Right lobe of liver (tissue), 6 donors: Measurements from ENCODE around the gene APLN. TPM values are rescaled to one million over a fixed set of nuclear protein-coding genes. Genes with fewer than 3 reads are reported as not detected.
A peak's percentile ranks its signal among the peaks of the same experiment; 100 is the strongest.

Experiments used
- ATAC-seq, 4 donors: fragments of 200-7000 bp; cut with Tn5 transposase; one replicate each; pipeline ENCODE4 v1.9.1; 2020; ENCODE audit warnings: mild to moderate bottlenecking in 4 of 4, moderate library complexity in 4 of 4
- DNase-seq, 3 donors: peaks; one replicate each; pipeline ENCODE4 v3.0.0-alpha.2; 2020
- H3K27ac ChIP-seq, 3 donors: fragments of 200-600 bp; one replicate each; pipeline ENCODE4 v1.8.0; 2022
- H3K27me3 ChIP-seq, 2 donors: fragments of 200-600 bp; one replicate each; pipeline ENCODE4 v1.8.0; 2022
- H3K36me3 ChIP-seq, 4 donors: fragments of 200-600 bp; sonication (generic) in 1 of 4; one replicate each; pipeline versions ENCODE4 v1.5.1 to v1.8.0; 2017 to 2022; ENCODE audit warnings: control low read depth in 1 of 4
- H3K4me1 ChIP-seq, 4 donors: fragments of 200-600 bp; sonication (generic) in 1 of 4; one replicate each; pipeline versions ENCODE4 v1.5.1 to v1.8.0; 2017 to 2022; ENCODE audit warnings: control low read depth in 1 of 4
- H3K4me3 ChIP-seq, 3 donors: fragments of 200-600 bp; one replicate each; pipeline ENCODE4 v1.8.0; 2022
- H3K9me3 ChIP-seq, 4 donors: fragments of 200-600 bp; sonication (generic) in 1 of 4; one replicate each; pipeline versions ENCODE4 v1.5.1 to v1.8.0; 2017 to 2022; ENCODE audit warnings: control low read depth in 1 of 4
- POLR2A ChIP-seq: fragments of 450-650 bp; IDR thresholded peaks from one replicate; pipeline ENCODE4 v1.6.1; 2017; ENCODE audit warnings: antibody characterized with exemption, mild to moderate bottlenecking
- WGBS: methylation state at CpG from one replicate; pipeline ENCODE4 v1.1.6; 2018; ENCODE audit warnings: low coverage, low lambda C conversion rate; ENCODE audit not compliant: insufficient coverage; ENCODE audit errors: missing lambda C conversion rate; 5-methylcytosine and 5-hydroxymethylcytosine counted together
- intact Hi-C, 2 donors: fragments of 100-400 bp; cut with DNase I; formaldehyde crosslinking; loops; one replicate each; pipeline versions ENCODE4 v1.11.2 to v1.14.1; 2022
- total RNA-seq, 6 experiments: library from RNA; depleted of rRNA in 2 of 6; stranded (reverse); fragments of >200 nt in 2 of 6; fragmentation: NEBNext Ultra II Directional in 3 of 6; extraction: Animal tissue kit (Norgen Biotek cat#: 25700) in 3 of 6; gene quantifications; one replicate each; pipeline versions ENCODE4 v1.1.0 to v1.2.4, GENCODE V29; 2016 to 2023
- TF ChIP-seq, protein P1 (sequence below), 4 donors: fragments of 200-600 bp in 3 of 4; fragments of 450-650 bp in 1 of 4; IDR thresholded peaks; one replicate each; pipeline versions ENCODE4 v1.5.1 to v1.8.0; 2016 to 2022; ENCODE audit warnings: antibody characterized with exemption in 4 of 4, mild to moderate bottlenecking in 2 of 4
- donor health status: DM: no; HTN: yes; CAD: no.
- donor health status: DM: no; HTN: no; CAD: no.
- donor health status: DM: no; HTN: no; CAD: no.
- donor health status: DM: no; HTN: yes; CAD: no.
- donor health status: DM: no; HTN: yes; CAD: no.

APLN gene
- total RNA-seq, 6 experiments from 2014 or later, result 0.17 to 5.3 (median 0.96) TPM

DNA sequence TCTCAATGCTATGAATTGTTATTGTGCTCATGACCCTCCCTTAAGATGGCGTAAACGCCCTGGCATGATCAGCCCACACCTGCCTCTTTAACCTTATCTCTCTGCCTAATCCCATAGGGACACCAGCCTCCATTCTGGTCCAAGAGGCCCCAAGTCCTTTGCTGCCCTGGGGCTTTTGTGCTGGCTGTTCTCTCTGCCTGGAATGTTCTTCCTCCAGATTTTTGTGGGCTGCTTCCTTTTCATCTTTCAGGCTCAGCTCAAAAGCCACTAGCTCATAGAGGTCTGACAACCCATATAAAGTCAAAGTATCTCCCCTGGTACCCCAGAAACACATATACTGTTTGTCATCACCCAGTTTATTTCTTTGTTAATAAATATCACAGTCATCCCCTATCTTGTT lies 42.4 kb downstream of the APLN start:
- Histone ChIP-seq H3K27me3 (no peaks in the 10 kb centered on the region), H3K36me3 (no peaks in the 10 kb centered on the region), H3K4me3 (no peak overlapping the region), H3K9me3 (no peaks in the 10 kb centered on the region), H3K4me1 (no peaks in the 10 kb centered on the region), H3K27ac (no peak overlapping the region)
- no CpG with 5 or more reads among the region's 2 CpGs for WGBS
- intact Hi-C loops, result loop anchor here in 1 of 2 donors (10.0 kb wide), 1 partner anchor 222 kb away; no protein-coding TSS in a partner anchor
- DNase-seq (no peak), ATAC-seq (no peak)
- TF ChIP-seq, protein P1, sequence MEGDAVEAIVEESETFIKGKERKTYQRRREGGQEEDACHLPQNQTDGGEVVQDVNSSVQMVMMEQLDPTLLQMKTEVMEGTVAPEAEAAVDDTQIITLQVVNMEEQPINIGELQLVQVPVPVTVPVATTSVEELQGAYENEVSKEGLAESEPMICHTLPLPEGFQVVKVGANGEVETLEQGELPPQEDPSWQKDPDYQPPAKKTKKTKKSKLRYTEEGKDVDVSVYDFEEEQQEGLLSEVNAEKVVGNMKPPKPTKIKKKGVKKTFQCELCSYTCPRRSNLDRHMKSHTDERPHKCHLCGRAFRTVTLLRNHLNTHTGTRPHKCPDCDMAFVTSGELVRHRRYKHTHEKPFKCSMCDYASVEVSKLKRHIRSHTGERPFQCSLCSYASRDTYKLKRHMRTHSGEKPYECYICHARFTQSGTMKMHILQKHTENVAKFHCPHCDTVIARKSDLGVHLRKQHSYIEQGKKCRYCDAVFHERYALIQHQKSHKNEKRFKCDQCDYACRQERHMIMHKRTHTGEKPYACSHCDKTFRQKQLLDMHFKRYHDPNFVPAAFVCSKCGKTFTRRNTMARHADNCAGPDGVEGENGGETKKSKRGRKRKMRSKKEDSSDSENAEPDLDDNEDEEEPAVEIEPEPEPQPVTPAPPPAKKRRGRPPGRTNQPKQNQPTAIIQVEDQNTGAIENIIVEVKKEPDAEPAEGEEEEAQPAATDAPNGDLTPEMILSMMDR (IDR thresholded peaks at IDR 0.05), result no peak
- TF ChIP-seq POLR2A, result no peak

DNA sequence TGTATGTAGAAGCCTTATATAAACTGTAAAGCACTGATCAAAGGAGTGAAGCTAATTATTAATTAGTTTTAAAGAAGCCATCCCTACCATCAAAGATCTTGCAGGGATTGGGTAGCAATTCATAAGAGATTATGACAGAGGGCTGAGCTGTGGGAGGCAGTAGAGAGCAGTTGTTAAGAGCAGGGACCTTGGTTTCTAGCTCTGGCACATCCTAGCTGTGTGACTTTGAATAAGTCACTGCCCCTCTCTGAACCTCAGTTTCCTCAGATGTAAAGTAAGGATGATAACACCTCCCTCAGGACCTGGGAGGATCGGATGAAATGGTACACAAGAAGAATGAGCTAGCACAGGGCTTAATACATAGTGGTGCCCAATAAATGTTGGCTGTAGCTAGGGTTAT lies 45.4 kb downstream of the APLN start:
- Histone ChIP-seq H3K4me1 (no peaks in the 10 kb centered on the region), H3K27me3 (no peaks in the 10 kb centered on the region), H3K36me3 (no peaks in the 10 kb centered on the region), H3K4me3 (no peak overlapping the region), H3K9me3 (no peaks in the 10 kb centered on the region), H3K27ac (no peak overlapping the region)
- intact Hi-C loops, result no loop called here
- ATAC-seq (no peak), DNase-seq (no peak)
- TF ChIP-seq, protein P1 (IDR thresholded peaks at IDR 0.05), result peak in 1 of 4 donors; percentile 7
- TF ChIP-seq POLR2A, result no peak
- WGBS, result 50% methylated on average over 1 of the region's 1 CpG

DNA sequence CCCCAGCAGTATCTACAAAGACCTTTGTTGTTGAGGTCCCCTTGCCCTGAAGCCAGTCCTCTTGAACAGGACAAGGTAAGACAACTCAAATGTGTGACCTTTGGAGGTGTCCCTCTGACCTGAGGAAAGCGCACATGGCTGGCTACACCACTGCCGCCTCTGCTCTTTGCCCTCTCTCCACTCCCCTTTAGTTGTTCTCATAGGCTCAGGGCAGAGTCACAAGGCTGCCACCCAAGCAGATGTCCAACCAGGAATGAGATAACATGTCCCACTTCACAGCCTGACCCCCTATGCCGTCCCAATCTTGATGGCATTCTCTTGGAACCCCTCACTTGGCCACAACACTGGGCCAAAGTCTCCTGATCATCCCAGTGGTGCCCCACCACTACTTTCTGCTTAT lies 46.3 kb downstream of the APLN start:
- H3K4me1 ChIP-seq, result no peaks in the 10 kb centered on the region
- intact Hi-C loops, result no loop called here
- DNase-seq (no peak), ATAC-seq (no peak)
- 76% methylated on average over 3 of the region's 3 CpGs for WGBS
- no peak overlapping the region for H3K27ac ChIP-seq
- H3K9me3 ChIP-seq, result no peaks in the 10 kb centered on the region
- TF ChIP-seq, protein P1 (IDR thresholded peaks at IDR 0.05), result no peak
- no peak for TF ChIP-seq POLR2A
- no peak overlapping the region for H3K4me3 ChIP-seq
- no peaks in the 10 kb centered on the region for H3K36me3 ChIP-seq
- H3K27me3 ChIP-seq, result no peaks in the 10 kb centered on the region

DNA sequence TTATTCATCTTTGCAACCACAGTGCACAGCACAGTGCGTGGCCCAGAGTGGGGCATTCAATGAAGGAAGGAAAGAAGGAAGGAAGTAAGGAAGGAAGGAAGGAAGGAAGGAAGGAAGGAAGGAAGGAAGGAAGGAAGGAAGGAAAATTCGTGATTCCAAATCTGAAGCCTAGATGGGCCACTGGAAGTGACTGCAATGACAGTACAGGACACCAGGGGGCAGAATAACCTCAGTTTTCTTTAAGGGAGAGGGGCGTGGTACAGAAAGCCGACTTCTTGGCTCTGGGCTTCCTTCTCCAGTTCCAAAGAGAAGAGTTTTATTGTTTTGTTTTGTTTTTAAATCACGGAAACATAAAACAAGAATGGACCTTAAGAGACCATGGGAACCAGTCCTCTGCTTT lies 47.8 kb downstream of the APLN start:
- ATAC-seq, result peak; percentile 72 to 80 (median 76)

More for the DNA sequence above, 47.8 kb downstream of the APLN start:
- no peaks in the 10 kb centered on the region for H3K36me3 ChIP-seq
- no peaks in the 10 kb centered on the region for H3K4me1 ChIP-seq
- H3K27me3 ChIP-seq, result no peaks in the 10 kb centered on the region
- no peaks in the 10 kb centered on the region for H3K9me3 ChIP-seq
- intact Hi-C loops, result no loop called here
- no peak overlapping the region for H3K4me3 ChIP-seq
- no peak for DNase-seq
- H3K27ac ChIP-seq, result no peak overlapping the region
- WGBS, result 2% methylated on average over 5 of the region's 5 CpGs
- no peak for TF ChIP-seq POLR2A
- TF ChIP-seq, protein P1 (IDR thresholded peaks at IDR 0.05), result peak; percentile 71 to 84 (median 78)
